Heart left ventricle (tissue), 16 donors: ENCODE results near the gene RAB23. TPM values are rescaled to one million over a fixed set of nuclear protein-coding genes. Genes with fewer than 3 reads are reported as not detected.

Source experiments
- ATAC-seq, 4 donors: fragments of 200-7000 bp; cut with Tn5 transposase; one replicate each; pipeline ENCODE4 v1.9.1; 2020 to 2022; ENCODE audit warnings: moderate library complexity in 4 of 4, mild to moderate bottlenecking in 3 of 4, moderate number of reproducible peaks in 1 of 4
- DNase-seq, 5 donors: peaks; one replicate each; pipeline ENCODE4 v3.0.0-alpha.2; 2020
- H3K27ac ChIP-seq, 12 donors: fragments of 200-600 bp; sonication (generic) in 4 of 12; one replicate each; pipeline versions ENCODE4 v1.5.0 to v1.8.0; 2016 to 2022; ENCODE audit warnings: mild to moderate bottlenecking in 2 of 12
- H3K27me3 ChIP-seq, 9 donors: fragments of 200-600 bp; sonication (generic) in 2 of 9; one replicate each; pipeline versions ENCODE4 v1.5.1 to v1.8.0; 2016 to 2022; ENCODE audit warnings: mild to moderate bottlenecking in 3 of 9
- H3K36me3 ChIP-seq, 9 donors: fragments of 200-600 bp; sonication (generic) in 2 of 9; one replicate each; pipeline versions ENCODE4 v1.5.0 to v1.8.0; 2018 to 2022; ENCODE audit warnings: mild to moderate bottlenecking in 2 of 9
- H3K4me1 ChIP-seq, 12 donors: fragments of 200-600 bp; sonication (generic) in 4 of 12; one replicate each; pipeline versions ENCODE4 v1.5.0 to v1.8.0; 2016 to 2022; ENCODE audit warnings: mild to moderate bottlenecking in 3 of 12
- H3K4me3 ChIP-seq, 12 donors: fragments of 200-600 bp; sonication (generic) in 4 of 12; one replicate each; pipeline versions ENCODE4 v1.5.0 to v1.8.0; 2017 to 2022; ENCODE audit warnings: mild to moderate bottlenecking in 9 of 12, moderate library complexity in 4 of 12
- H3K9me3 ChIP-seq, 12 donors: fragments of 200-600 bp; sonication (generic) in 4 of 12; one replicate each; pipeline versions ENCODE4 v1.5.0 to v1.8.0; 2016 to 2022; ENCODE audit warnings: mild to moderate bottlenecking in 1 of 12
- POLR2A ChIP-seq, 2 donors: fragments of 450-650 bp; IDR thresholded peaks; one replicate each; pipeline ENCODE4 v1.6.1; 2017; ENCODE audit warnings: antibody characterized with exemption in 2 of 2, mild to moderate bottlenecking in 2 of 2, moderate library complexity in 2 of 2
- WGBS, 4 donors: extraction: QIAGEN DNeasy Blood & Tissue Kit in 2 of 4; methylation state at CpG; one replicate each; pipeline versions ENCODE4 v1.1.5 to v1.1.7; 2013 to 2018; 5-methylcytosine and 5-hydroxymethylcytosine counted together
- intact Hi-C, 10 donors: fragments of 100-400 bp; cut with DNase I; formaldehyde crosslinking; loops; one replicate each; pipeline versions ENCODE4 v1.11.1 to v1.14.2; 2022
- polyA plus RNA-seq, 2 donors: library from polyadenylated mRNA; stranded (reverse); fragments of 200-250 nt; gene quantifications; one replicate each; pipeline ENCODE4 v1.2.3, GENCODE V29; 2013
- total RNA-seq, 9 donors: library from RNA; depleted of rRNA in 2 of 9; stranded (reverse); fragments of >200 nt in 2 of 9; fragmentation: NEBNext Ultra II Directional in 3 of 9; extraction: Animal tissue kit (Norgen Biotek cat#: 25700) in 3 of 9; gene quantifications; one replicate each; pipeline versions ENCODE4 v1.1.0 to v1.2.4, GENCODE V29; 2016 to 2023
- TF ChIP-seq, protein P1 (sequence below), 12 donors: fragments of 200-600 bp; sonication (generic) in 4 of 12; IDR thresholded peaks; one replicate each; pipeline versions ENCODE4 v1.5.0 to v1.8.0; 2018 to 2022; ENCODE audit warnings: antibody characterized with exemption in 12 of 12, mild to moderate bottlenecking in 5 of 12
- donor health status: ischemic (EF 13 %, LVEDD 7.1; RV severe dilation, severe dysfunction).
- donor health status: healthy with polysubstance abuse.
- donor health status: DM: no; HTN: yes; CAD: no.
- donor health status: DM: no; HTN: no; CAD: no.
- donor health status: ischemic (EF 25% LVEDD 6.9; RV normal size, moderate dysfunction).
- donor health status: ischemic (EF 25% LVEDD 5.7; RV mildly dilated, moderate dysfunction).
- donor health status: healthy.
- donor health status: DM: yes; HTN: yes; CAD: no.
- donor health status: ischemic (EF 35%, LVEDD 5.7; RV mildly dilated, moderate dysfunction).
- donor health status: nonischemic (EF 11% LVEDD 7.7; RV severe dilation, severe dysfunction).
- donor health status: DM: yes; HTN: yes; CAD: no.
- donor health status: PGD.
- donor health status: ischemic (EF 29% LVEDD 5.4; RV normal size, mild dysfunction).
- donor health status: nonischemic (EF 23%, LVEDD 6.1; RV moderate dilation, normal function).

The RAB23 gene
- total and polyA plus RNA-seq, 11 donors: 2.6 to 15.4 (median 9.5) TPM

DNA sequence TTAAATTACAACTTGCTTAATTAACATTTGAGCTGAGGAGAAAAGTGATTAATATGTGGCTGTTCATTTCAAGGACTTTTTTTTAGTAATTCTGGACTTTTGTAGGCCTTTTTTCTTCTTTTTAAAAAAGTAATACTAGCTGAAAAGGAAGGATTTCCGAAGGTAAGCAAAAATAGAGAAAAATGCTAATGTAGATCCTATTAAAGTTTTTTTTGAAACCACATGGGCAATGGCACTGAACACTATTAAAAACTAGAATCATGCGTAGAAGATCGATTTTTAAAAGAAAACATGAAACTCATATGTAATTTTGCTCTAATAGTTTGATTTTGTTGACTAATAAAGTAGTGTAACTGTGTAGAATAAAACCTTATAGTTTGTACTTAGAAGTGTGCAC lies 47.6 kb downstream of the RAB23 start:
- TF ChIP-seq, protein P1, sequence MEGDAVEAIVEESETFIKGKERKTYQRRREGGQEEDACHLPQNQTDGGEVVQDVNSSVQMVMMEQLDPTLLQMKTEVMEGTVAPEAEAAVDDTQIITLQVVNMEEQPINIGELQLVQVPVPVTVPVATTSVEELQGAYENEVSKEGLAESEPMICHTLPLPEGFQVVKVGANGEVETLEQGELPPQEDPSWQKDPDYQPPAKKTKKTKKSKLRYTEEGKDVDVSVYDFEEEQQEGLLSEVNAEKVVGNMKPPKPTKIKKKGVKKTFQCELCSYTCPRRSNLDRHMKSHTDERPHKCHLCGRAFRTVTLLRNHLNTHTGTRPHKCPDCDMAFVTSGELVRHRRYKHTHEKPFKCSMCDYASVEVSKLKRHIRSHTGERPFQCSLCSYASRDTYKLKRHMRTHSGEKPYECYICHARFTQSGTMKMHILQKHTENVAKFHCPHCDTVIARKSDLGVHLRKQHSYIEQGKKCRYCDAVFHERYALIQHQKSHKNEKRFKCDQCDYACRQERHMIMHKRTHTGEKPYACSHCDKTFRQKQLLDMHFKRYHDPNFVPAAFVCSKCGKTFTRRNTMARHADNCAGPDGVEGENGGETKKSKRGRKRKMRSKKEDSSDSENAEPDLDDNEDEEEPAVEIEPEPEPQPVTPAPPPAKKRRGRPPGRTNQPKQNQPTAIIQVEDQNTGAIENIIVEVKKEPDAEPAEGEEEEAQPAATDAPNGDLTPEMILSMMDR (IDR thresholded peaks at IDR 0.05): no peak
- no peak for TF ChIP-seq POLR2A (IDR thresholded peaks at IDR 0.05)
- 90 to 95% (median 92%) methylated on average over 3 of the region's 3 CpGs for WGBS, 4 donors
- Histone ChIP-seq H3K9me3 (no peaks in the 10 kb centered on the region), H3K27me3 (no peaks in the 10 kb centered on the region), H3K27ac (peak overlapping the region in 8 of 12 donors; percentile 88 to 97 (median 94)), H3K36me3 (no peaks in the 10 kb centered on the region), H3K4me1 (peaks cover 0 to 51% (median 23%) of the 10 kb centered on the region in 12 donors), H3K4me3 (peak overlapping the region in 8 of 12 donors; percentile 71 to 86 (median 78))
- no peak for ATAC-seq
- intact Hi-C loops: loop anchor here in 8 of 10 donors (5.0 to 10.0 kb wide), 5 partner anchors 43 to 143 kb away; partner anchors contain the start of genes PRIM2 (in 5 of the 8), RAB23 (in 2 of the 8) and KIAA1586 (in 1 of the 8)
- DNase-seq: no peak

DNA sequence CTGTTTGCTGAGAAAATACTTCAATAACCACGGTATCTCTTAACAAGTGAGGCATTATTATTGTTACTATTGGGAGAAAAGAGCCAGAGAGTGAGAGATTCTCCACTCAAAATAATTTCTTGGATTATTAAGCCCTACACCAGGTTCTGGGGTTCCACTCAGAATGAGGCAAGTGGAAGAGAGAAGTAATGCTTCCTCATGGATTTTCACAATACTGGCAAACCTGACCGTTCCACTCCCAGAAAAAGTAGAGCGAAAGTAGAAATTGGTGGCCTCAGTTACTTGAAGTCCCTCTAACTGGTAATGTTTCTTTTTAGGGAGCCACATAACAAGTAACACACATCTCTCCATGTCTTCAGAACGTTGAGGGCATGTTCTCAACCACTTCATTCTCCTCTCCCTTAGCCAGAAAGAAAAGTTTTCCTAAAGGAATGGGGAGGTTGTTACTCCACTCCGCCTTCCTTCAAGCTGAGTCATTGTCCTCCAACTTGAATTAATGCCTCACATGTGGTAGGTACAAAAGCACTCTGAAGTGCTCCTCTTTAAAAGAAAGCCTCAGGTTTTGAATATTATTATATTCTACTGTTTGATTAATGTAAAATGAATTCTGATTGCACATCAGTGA lies 48.1 kb downstream of the RAB23 start:
- Histone ChIP-seq H3K27ac (peak overlapping the region in 11 of 12 donors; percentile 69 to 97 (median 93)), H3K27me3 (no peaks in the 10 kb centered on the region), H3K36me3 (peaks cover 0 to 2% (median 0%) of the 10 kb centered on the region in 9 donors), H3K4me3 (peak overlapping the region in 11 of 12 donors; percentile 69 to 86 (median 78)), H3K9me3 (no peaks in the 10 kb centered on the region), H3K4me1 (peaks cover 0 to 46% (median 20%) of the 10 kb centered on the region in 12 donors)
- ATAC-seq (no peak), DNase-seq (no peak)
- intact Hi-C loops: loop anchor here in 8 of 10 donors (2.0 to 10.0 kb wide), 7 partner anchors 43 to 143 kb away; partner anchors contain the start of genes PRIM2 (in 5 of the 8), RAB23 (in 2 of the 8) and KIAA1586 (in 1 of the 8)
- TF ChIP-seq, protein P1 (IDR thresholded peaks at IDR 0.05): no peak
- no peak for TF ChIP-seq POLR2A (IDR thresholded peaks at IDR 0.05)
- WGBS, 4 donors: 63 to 68% (median 64%) methylated on average over 5 of the region's 5 CpGs

DNA sequence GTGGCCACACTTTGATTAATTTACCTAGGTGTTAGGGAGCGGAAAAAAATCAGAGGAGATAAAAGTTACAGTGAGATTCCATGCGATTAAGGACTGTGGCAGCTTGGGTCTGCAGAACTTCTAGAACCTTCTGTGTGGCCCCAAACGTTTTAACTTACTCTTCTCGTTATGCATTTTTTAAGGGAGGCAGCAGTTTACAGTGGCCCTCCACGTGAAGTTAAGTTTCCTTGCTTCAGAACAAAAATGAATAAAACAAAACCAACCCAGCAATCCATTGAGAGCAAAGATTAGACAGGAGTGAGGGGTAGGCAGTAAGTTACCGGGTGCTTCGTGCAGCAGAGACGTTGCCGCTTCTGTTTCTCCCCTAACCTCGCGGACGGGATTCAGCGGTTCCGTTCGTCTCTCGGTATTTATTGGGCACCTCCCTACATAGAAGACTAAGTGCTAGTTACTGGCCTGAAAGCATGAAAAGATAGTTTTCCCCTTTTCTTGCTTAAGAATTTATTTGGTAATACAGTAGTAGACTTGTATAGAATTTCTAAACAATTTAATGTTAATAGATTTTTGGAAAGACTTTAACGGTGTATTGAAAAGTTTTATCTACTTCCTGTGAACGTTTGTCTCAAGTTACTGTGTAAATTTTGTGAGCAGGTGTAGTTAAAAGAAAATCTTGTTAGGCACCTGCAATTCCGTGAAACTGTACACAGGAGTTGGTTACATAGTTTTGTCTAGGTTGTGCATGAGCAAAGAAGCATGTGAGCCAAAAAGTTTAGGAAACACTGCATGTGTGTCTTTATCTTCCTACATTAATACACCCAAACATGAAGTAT lies 48.8 kb downstream of the RAB23 start:
- ATAC-seq (peak in 1 of 4 donors; percentile 32), DNase-seq (peak in 3 of 5 donors; percentile 16 to 33 (median 25))
- intact Hi-C loops: loop anchor here in 8 of 10 donors (2.0 to 10.0 kb wide), 7 partner anchors 42 to 144 kb away; partner anchors contain the start of genes PRIM2 (in 5 of the 8), RAB23 (in 2 of the 8) and KIAA1586 (in 1 of the 8)
- Histone ChIP-seq H3K27ac (peak overlapping the region; percentile 31 to 97 (median 92)), H3K36me3 (peaks cover 0 to 9% (median 0%) of the 10 kb centered on the region in 9 donors), H3K27me3 (no peaks in the 10 kb centered on the region), H3K9me3 (no peaks in the 10 kb centered on the region), H3K4me3 (peak overlapping the region; percentile 55 to 86 (median 78)), H3K4me1 (peaks cover 0 to 38% (median 15%) of the 10 kb centered on the region in 12 donors)
- 8 to 28% (median 12%) methylated on average over 19 of the region's 19 CpGs for WGBS, 4 donors
- no peak for TF ChIP-seq POLR2A (IDR thresholded peaks at IDR 0.05)
- TF ChIP-seq, protein P1 (IDR thresholded peaks at IDR 0.05): no peak
